Jurkat, Clone E6-1 (cell line): Measurements from ENCODE around the gene CDC42. TPM values are rescaled to one million over a fixed set of nuclear protein-coding genes. Genes with fewer than 3 reads are reported as not detected.
"Not testable (repeated sequence)": the region's sequence is repeated elsewhere in the genome, so short reads cannot be mapped to it uniquely, and the experiment has no call there.

Experiments used
- DNase-seq: peaks from one replicate; pipeline ENCODE4 v3.0.0-alpha.2; 2011; ENCODE audit warnings: low read depth, low spot score
- H3K4me3 ChIP-seq: 2 replicates; pipeline ENCODE4 v1.5.1; 2011; ENCODE audit warnings: mild to moderate bottlenecking, low read length, control low read depth, moderate library complexity
- polyA plus RNA-seq: library from polyadenylated mRNA; unstranded; fragments of >200 nt; gene quantifications from one replicate; pipeline ENCODE4 v1.2.1, GENCODE V29; 2012; ENCODE audit warnings: missing spikeins; ENCODE audit not compliant: insufficient read length, insufficient read depth

Gene CDC42
- polyA plus RNA-seq, result 173 TPM

DNA sequence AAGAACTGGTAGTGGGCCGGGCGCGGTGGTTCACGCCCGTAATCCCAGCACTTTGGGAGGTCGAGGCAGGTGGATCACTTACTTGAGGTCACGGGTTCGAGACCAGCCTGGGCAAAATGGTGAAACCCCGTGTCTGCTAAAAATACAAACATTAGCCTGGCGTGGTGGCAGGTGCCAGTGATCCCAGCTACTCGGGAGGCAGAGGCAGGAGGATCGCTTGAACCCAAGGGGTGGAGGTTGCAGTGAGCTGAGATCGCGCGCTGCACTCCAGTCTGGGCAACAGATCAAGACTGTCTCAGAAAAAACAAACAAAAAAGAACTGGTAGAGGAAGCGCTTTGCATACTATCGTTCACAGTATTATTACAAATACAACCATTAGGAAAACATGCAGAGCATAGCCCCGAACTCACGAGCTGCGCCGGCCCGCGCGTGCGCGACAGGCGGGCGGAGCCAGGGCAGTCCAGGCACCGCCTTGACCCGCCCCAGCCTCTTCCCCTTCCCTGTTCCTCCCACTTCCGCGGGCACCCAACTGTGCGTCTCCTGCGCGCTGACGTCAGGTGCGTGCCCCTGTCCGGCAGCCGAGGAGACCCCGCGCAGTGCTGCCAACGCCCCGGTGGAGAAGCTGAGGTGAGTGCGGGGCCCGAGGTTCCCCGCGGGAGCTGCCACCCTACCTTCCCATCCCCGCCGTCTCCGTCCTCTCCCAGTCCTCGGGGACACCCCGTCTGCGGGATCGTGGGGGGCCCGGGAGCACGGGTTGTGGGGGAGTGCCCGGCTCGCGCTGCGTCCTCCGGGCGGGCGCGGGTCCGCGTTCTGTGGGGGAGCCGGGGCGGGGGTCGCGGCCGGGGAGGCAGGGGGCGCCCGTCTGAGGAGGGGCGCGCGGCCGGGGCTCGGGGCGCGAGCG, at the start of gene CDC42:
CDC42 (plus strand) TSS at position 595 of the 902 bp plus-strand sequence. CDS start 25,770 bp downstream, outside the sequence.
- DNase-seq, result peak; percentile 90

DNA sequence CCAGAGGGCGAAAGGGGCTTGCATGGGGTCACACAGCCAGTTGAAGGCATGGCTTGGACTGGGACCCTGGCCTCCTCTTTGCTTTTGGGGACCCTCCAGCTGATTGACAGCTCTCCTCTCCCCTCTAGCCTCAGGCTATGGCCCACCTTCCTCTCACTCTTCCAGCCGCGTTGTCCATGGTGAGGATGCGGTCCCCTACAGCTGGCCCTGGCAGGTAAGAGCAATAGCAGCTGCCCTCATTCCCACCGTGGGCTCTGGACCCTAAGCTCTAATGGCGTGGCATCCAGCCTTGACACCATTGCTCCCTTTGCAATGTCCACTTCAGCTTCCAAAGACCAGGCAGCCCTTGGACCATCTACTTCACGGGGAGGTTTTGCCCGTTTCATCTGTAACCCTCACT, 49.6 kb upstream of the CDC42 start:
- not testable (repeated sequence) for DNase-seq, H3K4me3 ChIP-seq

More for the DNA sequence above, at the start of gene CDC42:
- peak within 1 kb of the TSS; percentile 88 for H3K4me3 ChIP-seq

- not testable (repeated sequence) for H3K4me3 ChIP-seq, DNase-seq
Observed at GRCh38 chr1:22003959-22004358, 48.5 kb upstream of the CDC42 start.

DNA sequence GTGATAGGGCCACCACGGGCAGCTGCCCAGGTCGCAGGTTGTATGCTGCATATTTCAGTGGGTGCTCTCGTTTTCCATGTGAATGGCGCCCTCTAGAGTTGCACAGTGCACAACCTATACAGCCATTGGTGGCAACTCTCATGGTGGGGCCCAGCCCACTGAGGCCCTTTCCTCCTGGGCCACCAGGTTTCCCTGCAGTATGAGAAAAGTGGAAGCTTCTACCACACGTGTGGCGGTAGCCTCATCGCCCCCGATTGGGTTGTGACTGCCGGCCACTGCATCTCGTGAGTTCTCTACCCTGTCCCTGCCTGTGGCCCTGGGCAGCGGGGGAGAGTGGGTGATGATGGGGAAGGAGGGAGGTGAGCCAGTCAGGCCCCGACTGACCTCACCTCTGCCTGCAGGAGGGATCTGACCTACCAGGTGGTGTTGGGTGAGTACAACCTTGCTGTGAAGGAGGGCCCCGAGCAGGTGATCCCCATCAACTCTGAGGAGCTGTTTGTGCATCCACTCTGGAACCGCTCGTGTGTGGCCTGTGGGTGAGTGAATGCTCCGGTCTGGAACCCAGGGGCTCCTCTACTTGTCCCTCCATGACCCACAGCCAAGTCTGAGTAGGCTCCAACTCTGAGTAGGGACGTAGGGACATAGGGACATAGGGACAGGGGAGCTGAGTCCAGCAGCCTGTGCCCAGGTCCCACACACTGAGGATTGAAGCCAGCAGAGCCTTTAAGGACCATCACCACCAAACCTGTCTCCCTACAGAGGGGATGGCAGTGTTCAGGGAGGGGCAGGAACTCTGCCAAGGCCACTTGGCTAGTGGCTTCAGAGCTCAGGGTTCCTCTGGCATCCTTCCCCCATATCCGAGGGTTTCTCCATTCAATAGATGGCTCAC, 47.0 kb upstream of the CDC42 start:
- DNase-seq, result peak; percentile 10
- H3K4me3 ChIP-seq, result not testable (repeated sequence)

DNA sequence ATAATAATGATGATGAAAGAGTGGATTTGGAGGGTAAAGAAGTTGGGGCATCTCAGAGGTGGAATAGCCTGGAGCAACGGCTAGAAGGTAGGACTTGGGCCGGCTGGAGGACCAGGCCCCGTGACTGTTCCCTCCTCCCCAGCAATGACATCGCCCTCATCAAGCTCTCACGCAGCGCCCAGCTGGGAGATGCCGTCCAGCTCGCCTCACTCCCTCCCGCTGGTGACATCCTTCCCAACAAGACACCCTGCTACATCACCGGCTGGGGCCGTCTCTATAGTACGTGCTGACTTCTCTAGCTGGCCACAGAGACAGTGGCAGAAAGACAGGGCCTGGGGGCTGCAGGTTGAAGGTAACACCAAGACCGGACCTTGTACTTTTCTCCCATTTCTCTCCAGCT, 45.8 kb upstream of the CDC42 start:
- not testable (repeated sequence) for H3K4me3 ChIP-seq, DNase-seq

GRCh38 chr1:22007262-22007661, 45.2 kb upstream of the CDC42 start:
- not testable (repeated sequence) for H3K4me3 ChIP-seq, DNase-seq

GRCh38 chr1:22009566-22009965, 42.9 kb upstream of the CDC42 start:
- DNase-seq, H3K4me3 ChIP-seq: not testable (repeated sequence)

DNA sequence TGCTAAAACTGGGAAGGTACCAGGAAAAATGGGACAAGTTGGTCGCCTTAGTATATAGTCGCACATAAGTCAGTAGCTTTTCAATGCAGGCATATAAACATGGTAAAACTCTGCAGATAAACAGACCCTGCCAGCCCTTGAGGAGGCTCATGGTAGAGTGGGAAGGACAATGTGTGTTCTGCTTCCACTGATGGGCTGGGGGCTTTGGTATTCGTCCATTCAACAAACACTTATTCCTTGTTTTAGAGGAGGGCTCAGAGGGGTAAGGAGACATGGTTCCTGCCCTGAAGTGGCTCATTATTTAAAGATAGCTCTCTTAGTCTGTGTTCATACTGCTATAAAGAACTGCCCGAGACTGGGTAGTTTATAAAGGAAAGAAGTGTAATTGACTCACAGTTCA, 39.8 kb upstream of the CDC42 start:
- not testable (repeated sequence) for H3K4me3 ChIP-seq, DNase-seq

DNA sequence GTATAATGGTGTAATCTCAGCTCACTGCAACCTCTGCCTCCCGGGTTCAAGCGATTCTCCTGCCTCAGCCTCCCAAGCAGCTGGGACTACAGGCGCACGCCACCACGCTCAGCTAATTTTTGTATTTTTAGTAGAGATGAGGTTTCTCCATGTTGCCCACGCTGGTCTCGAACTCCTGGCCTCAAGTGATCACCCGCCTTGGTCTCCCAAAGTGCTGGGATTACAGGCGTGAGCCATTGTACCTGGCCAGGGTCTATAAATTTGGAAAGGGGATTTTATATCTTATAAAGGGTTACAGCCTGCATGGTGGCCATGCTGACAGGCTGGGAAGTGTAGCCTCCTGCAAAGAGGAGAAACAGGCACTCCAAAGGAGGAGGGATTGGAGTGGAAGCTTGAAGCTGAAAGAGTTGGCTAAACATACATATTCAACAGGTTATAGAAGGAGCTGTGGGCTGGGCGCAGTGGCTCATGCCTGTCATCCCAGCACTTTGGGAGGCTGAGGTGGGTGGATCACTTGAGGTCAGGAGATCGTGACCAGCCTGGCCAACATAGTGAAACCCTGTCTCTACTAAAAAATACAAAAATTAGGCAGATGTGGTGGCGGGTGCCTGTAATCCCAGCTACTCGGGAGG, 37.8 kb upstream of the CDC42 start:
- DNase-seq, H3K4me3 ChIP-seq: not testable (repeated sequence)

DNA sequence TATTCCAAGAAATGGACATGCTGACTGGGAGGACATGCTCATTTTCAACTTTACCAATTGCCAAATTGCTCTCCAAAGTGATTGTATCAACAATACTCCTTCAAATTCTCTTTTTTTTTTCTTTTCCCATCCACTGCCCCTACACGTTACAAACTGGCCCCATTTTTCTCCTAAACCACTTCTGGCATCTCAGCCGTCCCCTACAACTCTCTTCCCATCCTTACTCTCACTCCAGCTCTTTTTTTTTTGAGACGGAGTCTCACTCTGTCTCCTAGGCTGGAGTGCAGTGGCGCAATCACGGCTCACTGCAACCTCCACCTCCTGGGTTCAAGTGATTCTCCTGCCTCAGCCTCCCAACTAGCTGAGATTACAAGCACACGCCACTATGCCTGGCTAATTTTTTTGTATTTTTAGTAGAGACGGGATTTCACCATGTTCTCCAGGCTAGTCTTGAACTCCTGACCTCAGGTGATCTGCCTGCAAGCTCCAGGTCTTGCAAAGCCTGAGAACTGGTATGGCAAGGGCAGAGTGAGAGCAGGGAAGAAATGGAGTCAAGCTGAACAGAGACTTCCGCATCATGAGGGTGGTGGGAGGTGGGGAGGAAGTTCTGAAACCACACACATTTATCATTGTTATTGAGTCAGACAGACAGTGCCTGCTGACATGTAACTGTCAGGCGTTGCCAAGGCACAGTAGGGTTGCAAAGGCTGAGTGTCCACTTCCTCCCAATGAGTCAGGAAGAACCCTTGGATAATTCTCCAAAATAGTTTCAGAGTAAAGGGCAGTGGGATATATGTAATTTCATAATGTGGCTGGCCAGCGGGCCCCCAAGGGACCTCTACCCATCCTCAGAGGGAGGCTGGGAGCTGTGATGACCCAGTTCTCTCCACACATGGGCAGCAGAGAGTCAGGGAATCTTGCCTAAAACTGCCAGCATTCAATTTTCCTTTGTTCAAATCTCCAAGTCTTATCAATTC, 33.6 kb upstream of the CDC42 start:
- DNase-seq, result peak; percentile 89
- H3K4me3 ChIP-seq, result peak overlapping the region; percentile 13; the same call in 1 of the 2 replicates

DNA sequence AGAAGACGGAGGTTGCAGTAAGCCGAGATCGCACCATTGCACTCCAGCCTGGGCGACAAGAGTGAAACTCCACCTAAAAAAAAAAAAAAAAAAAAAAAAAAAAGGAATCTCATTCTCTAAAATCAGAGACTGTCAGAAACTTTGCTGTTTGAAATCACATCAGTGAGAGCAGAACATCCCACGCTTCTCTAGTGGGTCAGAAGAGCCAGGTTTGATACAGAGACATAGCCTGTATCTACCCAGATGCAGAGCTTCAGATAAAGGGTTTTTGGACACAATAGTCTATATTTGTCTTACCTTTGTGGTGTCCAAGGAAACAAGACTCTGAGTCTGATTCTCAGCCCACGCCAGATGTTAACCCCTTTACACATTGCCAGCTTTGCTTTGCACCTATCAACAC, 31.4 kb upstream of the CDC42 start:
- H3K4me3 ChIP-seq, result no peak overlapping the region
- no peak for DNase-seq

DNA sequence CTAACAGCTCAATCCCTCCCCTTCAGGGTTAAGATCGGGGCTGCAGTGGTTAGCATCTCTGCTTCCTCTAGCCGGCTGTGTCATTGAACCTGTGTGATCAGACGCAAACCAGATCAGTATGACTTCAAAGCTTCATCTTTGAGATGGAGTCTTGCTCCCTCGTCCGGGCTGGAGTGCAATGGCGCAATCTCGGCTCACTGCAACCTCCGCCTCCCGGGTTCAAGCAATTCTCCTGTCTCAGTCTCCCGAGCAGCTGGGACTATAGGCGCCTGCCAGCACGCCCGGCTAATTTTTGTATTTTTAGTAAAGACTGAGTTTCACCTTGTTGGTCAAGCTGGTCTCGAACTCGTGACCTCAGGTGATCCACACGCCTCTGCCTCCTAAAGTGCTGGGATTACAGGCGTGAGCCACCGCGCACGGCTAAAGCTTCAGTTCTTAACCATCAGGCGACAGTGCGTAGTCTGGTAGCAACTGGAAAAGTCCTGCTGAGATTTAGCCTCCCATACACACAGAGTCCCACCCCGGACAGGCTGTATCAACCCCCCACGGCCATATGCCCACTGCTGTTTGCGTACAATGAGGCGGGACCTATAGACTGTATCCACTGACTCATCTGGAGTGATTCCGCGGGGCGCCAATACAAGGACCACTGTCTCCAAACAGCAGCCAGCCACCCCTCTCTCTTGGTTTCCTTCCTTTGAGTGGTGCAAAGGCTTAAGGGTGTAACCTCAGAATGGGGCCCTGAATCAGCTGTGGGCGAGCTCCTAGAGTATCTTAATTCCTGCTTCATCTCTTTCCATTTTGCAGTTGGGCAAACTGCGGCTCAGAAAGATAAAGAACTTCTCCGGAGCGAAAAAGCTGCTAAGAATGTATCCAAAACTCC, 27.8 kb upstream of the CDC42 start:
- DNase-seq, result peak; percentile 89
- peak overlapping the region; percentile 81 for H3K4me3 ChIP-seq

GRCh38 chr1:22025368-22026155, 26.9 kb upstream of the CDC42 start:
- H3K4me3 ChIP-seq, result peak overlapping the region; percentile 81
- DNase-seq, result peak; percentile 90

DNA sequence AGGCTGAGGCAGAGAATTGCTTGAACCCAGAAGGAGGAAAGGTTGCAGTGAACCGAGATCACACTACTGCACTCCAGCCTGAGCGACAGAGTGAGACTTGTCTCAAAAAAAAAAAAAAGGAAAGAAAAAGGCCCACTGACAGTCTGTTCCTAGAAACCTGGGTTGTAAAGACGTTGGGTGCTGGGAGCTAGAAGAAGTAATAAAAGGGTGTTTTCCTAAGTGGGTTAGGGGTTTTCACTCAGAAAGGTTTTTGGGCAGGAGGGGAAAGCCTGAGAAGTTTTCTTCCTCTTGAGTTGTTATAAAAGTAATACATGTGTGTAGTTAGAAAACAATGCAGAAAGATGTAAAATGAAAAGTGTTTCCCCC, 25.6 kb upstream of the CDC42 start:
- no peak for DNase-seq
- H3K4me3 ChIP-seq, result no peak overlapping the region

DNA sequence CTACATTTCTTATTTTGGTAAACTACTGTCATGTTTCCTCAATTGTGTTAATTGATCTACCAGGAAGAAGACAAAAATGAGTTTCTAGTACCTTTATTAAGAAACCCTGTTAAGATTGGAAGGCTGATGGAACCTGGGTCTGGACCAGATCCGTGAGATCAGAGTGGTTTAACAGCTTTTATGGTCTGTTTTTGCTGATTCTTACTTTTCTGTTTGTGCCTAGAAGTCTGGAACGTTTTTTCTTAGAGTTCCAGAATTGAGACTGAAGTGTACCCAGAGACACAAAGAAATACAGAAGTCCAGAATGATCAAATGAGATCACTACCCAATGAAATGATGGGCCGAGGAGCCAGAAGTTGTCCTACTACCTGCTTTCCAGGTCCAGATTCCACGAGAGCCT, 22.5 kb upstream of the CDC42 start:
- H3K4me3 ChIP-seq, result no peak overlapping the region
- DNase-seq, result no peak

DNA sequence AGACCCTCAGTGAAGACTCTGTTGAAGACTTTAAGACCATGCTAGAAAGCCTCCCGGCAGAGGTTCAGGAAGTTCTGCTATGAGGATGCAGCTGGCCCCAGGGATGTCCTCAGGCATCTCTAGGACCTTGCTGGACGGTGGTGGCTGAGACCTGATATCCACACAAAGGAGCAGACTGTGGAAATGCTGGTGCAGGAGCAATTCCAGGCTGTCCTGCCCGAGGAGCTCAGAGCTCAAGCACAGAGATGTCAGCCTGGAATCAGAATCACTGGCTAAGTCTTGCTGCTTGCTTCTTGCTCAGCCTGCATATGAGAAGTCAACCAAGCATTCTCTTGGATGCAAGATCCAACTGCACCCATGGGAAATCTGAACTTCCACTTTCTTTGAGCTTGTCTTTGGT, 22.0 kb upstream of the CDC42 start:
- no peak overlapping the region for H3K4me3 ChIP-seq
- no peak for DNase-seq
